SK-N-SH (cell line): ENCODE data around the gene TULP4. TPM values are rescaled to one million over a fixed set of nuclear protein-coding genes. Genes with fewer than 3 reads are reported as not detected.

Experiments
- CTCF ChIA-PET: fragments of 300-600, 350-600 bp; formaldehyde crosslinking; extraction: SDS; loops from one replicate; lab custom pipeline; 2021; lab: Yijun Ruan, JAX
- POLR2A ChIA-PET: fragments of 350-600 bp; sonication (Branson Sonifier 250); formaldehyde crosslinking; extraction: SDS; loops from one replicate; lab custom pipeline; 2020; ENCODE audit warnings: antibody characterized with exemption, inconsistent platforms; lab: Yijun Ruan, JAX
- DNase-seq: peaks from one replicate; pipeline ENCODE4 v3.0.0; 2012
- H2AFZ ChIP-seq: fragments of 200-600 bp; sonication (generic); 2 replicates; pipeline ENCODE4 v1.8.1; 2016; ENCODE audit warnings: antibody characterized with exemption, mild to moderate bottlenecking, low read depth
- H3F3A ChIP-seq: fragments of 200-600 bp; sonication (generic); replicated peaks from 2 replicates; pipeline ENCODE3; 2016; ENCODE audit warnings: antibody characterized with exemption, mild to moderate bottlenecking; ENCODE audit not compliant: insufficient read depth
- H3K27ac ChIP-seq, 2 experiments: fragments of 200-500 bp in 1 of 2; fragments of 200-600 bp in 1 of 2; sonication (Bioruptor generic) in 1 of 2; sonication (generic), shearing (Covaris generic) in 1 of 2; 2 replicates each; pipeline versions ENCODE4 v1.5.1 to v1.6.1; 2014 to 2016; ENCODE audit warnings: low read depth in 2 of 2, inconsistent platforms in 1 of 2, low read length in 1 of 2, mild to moderate bottlenecking in 1 of 2, mixed read lengths in 1 of 2
- H3K27me3 ChIP-seq: fragments of 200-600 bp; sonication (generic), shearing (Covaris generic); 2 replicates; pipeline ENCODE4 v1.6.1; 2016; ENCODE audit warnings: mixed run types; ENCODE audit not compliant: insufficient read depth
- H3K36me3 ChIP-seq, 2 experiments: fragments of 200-500 bp in 1 of 2; fragments of 200-600 bp in 1 of 2; sonication (Bioruptor generic) in 1 of 2; sonication (generic) in 1 of 2; replicated peaks in 1 of 2; 2 replicates each; pipeline versions ENCODE3 to v1.5.1; 2014 to 2016; ENCODE audit warnings: low read length in 1 of 2, mild to moderate bottlenecking in 1 of 2; ENCODE audit not compliant: insufficient read depth in 2 of 2, control insufficient read depth in 1 of 2
- H3K4me1 ChIP-seq, 2 experiments: fragments of 200-500 bp in 1 of 2; fragments of 200-600 bp in 1 of 2; sonication (Bioruptor generic) in 1 of 2; sonication (generic), shearing (Covaris generic) in 1 of 2; 2 replicates each; pipeline versions ENCODE4 v1.5.1 to v1.6.1; 2014 to 2016; ENCODE audit warnings: low read depth in 1 of 2, low read length in 1 of 2, mixed run types in 1 of 2; ENCODE audit not compliant: insufficient read depth in 2 of 2, control insufficient read depth in 1 of 2
- H3K4me2 ChIP-seq: fragments of 200-600 bp; sonication (generic), shearing (Covaris generic); 2 replicates; pipeline ENCODE4 v1.6.1; 2017; ENCODE audit warnings: mixed run types
- H3K4me3 ChIP-seq, 2 experiments: fragments of 200-500 bp in 1 of 2; fragments of 200-600 bp in 1 of 2; sonication (Bioruptor generic) in 1 of 2; sonication (generic), shearing (Covaris generic) in 1 of 2; 2 replicates each; pipeline versions ENCODE4 v1.5.1 to v1.8.1; 2014 to 2016; ENCODE audit warnings: low read depth in 2 of 2, inconsistent platforms in 1 of 2, low read length in 1 of 2, mild to moderate bottlenecking in 1 of 2, mixed read lengths in 1 of 2, moderate library complexity in 1 of 2
- H3K79me2 ChIP-seq: fragments of 200-600 bp; sonication (generic); 2 replicates; pipeline ENCODE4 v1.8.1; 2017; ENCODE audit warnings: mild to moderate bottlenecking; ENCODE audit not compliant: insufficient read depth
- H3K9ac ChIP-seq: fragments of 200-600 bp; sonication (generic); 2 replicates; pipeline ENCODE4 v1.6.1; 2017; ENCODE audit warnings: mixed run types
- H3K9me2 ChIP-seq: fragments of 200-600 bp; sonication (generic); 2 replicates; pipeline ENCODE4 v1.6.1; 2017; ENCODE audit warnings: mixed run types
- H3K9me3 ChIP-seq: fragments of 200-600 bp; sonication (generic); 2 replicates; pipeline ENCODE4 v1.6.1; 2017; ENCODE audit warnings: mixed run types, mild to moderate bottlenecking, moderate library complexity
- H4K20me1 ChIP-seq: fragments of 200-600 bp; sonication (generic); 2 replicates; pipeline ENCODE4 v1.6.1; 2017; ENCODE audit warnings: mild to moderate bottlenecking, mixed run types; ENCODE audit not compliant: insufficient read depth
- CHD2 ChIP-seq: fragments of 150-350 bp; IDR thresholded peaks from 2 replicates; pipeline ENCODE4 v1.6.1; 2018; ENCODE audit warnings: low read length; ENCODE audit not compliant: partially characterized antibody
- CTCF ChIP-seq: fragments of 200-600 bp; sonication (generic); IDR thresholded peaks from 2 replicates; pipeline ENCODE4 v1.6.1; 2017; ENCODE audit warnings: antibody characterized with exemption, mild to moderate bottlenecking, moderate library complexity
- ELF1 ChIP-seq: IDR thresholded peaks from 2 replicates; pipeline ENCODE4 v1.4.0; 2012
- EZH2phosphoT487 ChIP-seq: fragments of 200-600 bp; sonication (generic); IDR thresholded peaks from 2 replicates; pipeline ENCODE4 v1.6.1; 2017; ENCODE audit warnings: low read depth, mixed run types, mild to moderate bottlenecking, antibody characterized with exemption, moderate library complexity, borderline replicate concordance
- FOSL2 ChIP-seq: IDR thresholded peaks from 2 replicates; pipeline ENCODE4 v1.4.0; 2012; ENCODE audit warnings: low read depth, mild to moderate bottlenecking, moderate library complexity, borderline replicate concordance
- GABPA ChIP-seq: IDR thresholded peaks from 2 replicates; pipeline ENCODE4 v1.4.0; 2012; ENCODE audit warnings: low read depth, mild to moderate bottlenecking
- MEF2A ChIP-seq: IDR thresholded peaks from 2 replicates; pipeline ENCODE4 v1.4.0; 2012; ENCODE audit warnings: low read depth, borderline replicate concordance
- MXI1 ChIP-seq: IDR thresholded peaks from 2 replicates; pipeline ENCODE4 v1.6.1; 2012; ENCODE audit warnings: mild to moderate bottlenecking, low read depth, low read length, improper control_type of control experiment
- NFIC ChIP-seq: IDR thresholded peaks from 2 replicates; pipeline ENCODE4 v1.4.0; 2012; ENCODE audit warnings: borderline replicate concordance
- RAD21 ChIP-seq: IDR thresholded peaks from 2 replicates; pipeline ENCODE4 v1.6.1; 2012; ENCODE audit warnings: mild to moderate bottlenecking, low read length
- RCOR1 ChIP-seq: fragments of 150-350 bp; IDR thresholded peaks from 2 replicates; pipeline ENCODE4 v1.6.1; 2017; ENCODE audit warnings: antibody characterized with exemption, low read length
- RXRA ChIP-seq: IDR thresholded peaks from 2 replicates; pipeline ENCODE4 v1.4.0; 2012; ENCODE audit warnings: low read depth, mild to moderate bottlenecking, borderline replicate concordance
- SIN3A ChIP-seq: IDR thresholded peaks from 2 replicates; pipeline ENCODE4 v1.6.1; 2012; ENCODE audit warnings: low read depth, mild to moderate bottlenecking, low read length, moderate library complexity, borderline replicate concordance
- SMC3 ChIP-seq: IDR thresholded peaks from 2 replicates; pipeline ENCODE4 v1.6.1; 2012; ENCODE audit warnings: low read depth, low read length, improper control_type of control experiment
- TCF12 ChIP-seq: IDR thresholded peaks from 2 replicates; pipeline ENCODE4 v1.4.0; 2012
- TEAD4 ChIP-seq: IDR thresholded peaks from 2 replicates; pipeline ENCODE4 v1.4.0; 2012; ENCODE audit warnings: mild to moderate bottlenecking, borderline replicate concordance; ENCODE audit not compliant: insufficient read depth
- USF1 ChIP-seq: IDR thresholded peaks from 2 replicates; pipeline ENCODE4 v1.4.0; 2012; ENCODE audit warnings: low read depth, borderline replicate concordance
- WGBS: methylation state at CpG from one replicate; pipeline ENCODE4 v1.1.6; 2017; ENCODE audit warnings: low lambda C conversion rate; 5-methylcytosine and 5-hydroxymethylcytosine counted together
- polyA plus RNA-seq, 3 experiments: library from polyadenylated mRNA; depleted of rRNA; stranded (reverse); fragments of >200 nt; gene quantifications; 2 replicates each; pipeline ENCODE4 v1.2.3, GENCODE V29; 2012
- TF ChIP-seq, protein P1 (sequence below): IDR thresholded peaks from 2 replicates; pipeline ENCODE4 v1.4.0; 2012; ENCODE audit warnings: low read depth
- TF ChIP-seq, protein P2 (sequence below): IDR thresholded peaks from 2 replicates; pipeline ENCODE4 v1.6.1; 2012; ENCODE audit warnings: mild to moderate bottlenecking, low read depth, low read length, moderate library complexity

TULP4 gene
- polyA plus RNA-seq, 1 of the 3 experiments (the other 2 are of a cell fraction), result 5.9 TPM

DNA sequence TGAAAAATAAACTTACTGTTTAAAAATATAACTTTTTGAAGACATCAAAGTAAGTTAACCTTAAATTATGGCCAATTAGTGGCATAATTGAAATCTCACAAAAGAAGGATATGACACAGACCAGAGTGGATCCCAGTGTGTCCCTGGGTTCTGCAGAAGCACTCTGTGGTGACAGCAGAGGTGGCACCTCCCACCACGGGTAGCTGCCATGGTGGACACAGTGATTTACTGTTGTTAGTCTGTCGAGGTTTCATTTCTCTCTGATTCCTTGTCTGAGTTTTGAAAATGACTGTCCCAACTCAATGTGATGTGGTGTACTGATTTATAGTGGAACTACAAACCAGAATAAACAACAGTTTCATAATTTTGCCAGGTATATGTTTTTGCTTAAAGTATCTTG lies 76.5 kb downstream of the TULP4 start:
- H3K9me3 ChIP-seq, result no peaks in the 10 kb centered on the region
- H3K27ac ChIP-seq, result no peak overlapping the region
- ChIA-PET CTCF (no interaction called here), POLR2A (no interaction called here)
- no peak overlapping the region for H2AFZ ChIP-seq
- no peaks in the 10 kb centered on the region for H3K27me3 ChIP-seq
- TF ChIP-seq, protein P1, sequence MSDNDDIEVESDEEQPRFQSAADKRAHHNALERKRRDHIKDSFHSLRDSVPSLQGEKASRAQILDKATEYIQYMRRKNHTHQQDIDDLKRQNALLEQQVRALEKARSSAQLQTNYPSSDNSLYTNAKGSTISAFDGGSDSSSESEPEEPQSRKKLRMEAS, result no peak
- no peak for TF ChIP-seq RCOR1
- no peak for TF ChIP-seq CHD2
- TF ChIP-seq MEF2A, result no peak
- no peak for TF ChIP-seq TCF12
- TF ChIP-seq SIN3A, result no peak
- H3K79me2 ChIP-seq, result peaks cover 36% of the 10 kb centered on the region
- H3K9me2 ChIP-seq, result no peaks in the 10 kb centered on the region
- no peaks in the 10 kb centered on the region for H3F3A ChIP-seq
- H3K4me3 ChIP-seq, result no peak overlapping the region
- H3K4me2 ChIP-seq, result no peak overlapping the region
- no peak for DNase-seq
- H3K36me3 ChIP-seq, result peaks cover 0 to under 1% of the 10 kb centered on the region in 2 experiments
- peaks cover 3% of the 10 kb centered on the region for H4K20me1 ChIP-seq
- no peak overlapping the region for H3K9ac ChIP-seq
- WGBS, result 50% methylated on average over 2 of the region's 2 CpGs
- peaks cover 0 to 10% of the 10 kb centered on the region in 2 experiments; a peak in 2 of 4 replicates for H3K4me1 ChIP-seq

- no peaks in the 10 kb centered on the region for H3K9me3 ChIP-seq
- H3K9ac ChIP-seq, result no peak overlapping the region
- no peak for TF ChIP-seq CHD2
- TF ChIP-seq CTCF, result no peak
- TF ChIP-seq, protein P2, sequence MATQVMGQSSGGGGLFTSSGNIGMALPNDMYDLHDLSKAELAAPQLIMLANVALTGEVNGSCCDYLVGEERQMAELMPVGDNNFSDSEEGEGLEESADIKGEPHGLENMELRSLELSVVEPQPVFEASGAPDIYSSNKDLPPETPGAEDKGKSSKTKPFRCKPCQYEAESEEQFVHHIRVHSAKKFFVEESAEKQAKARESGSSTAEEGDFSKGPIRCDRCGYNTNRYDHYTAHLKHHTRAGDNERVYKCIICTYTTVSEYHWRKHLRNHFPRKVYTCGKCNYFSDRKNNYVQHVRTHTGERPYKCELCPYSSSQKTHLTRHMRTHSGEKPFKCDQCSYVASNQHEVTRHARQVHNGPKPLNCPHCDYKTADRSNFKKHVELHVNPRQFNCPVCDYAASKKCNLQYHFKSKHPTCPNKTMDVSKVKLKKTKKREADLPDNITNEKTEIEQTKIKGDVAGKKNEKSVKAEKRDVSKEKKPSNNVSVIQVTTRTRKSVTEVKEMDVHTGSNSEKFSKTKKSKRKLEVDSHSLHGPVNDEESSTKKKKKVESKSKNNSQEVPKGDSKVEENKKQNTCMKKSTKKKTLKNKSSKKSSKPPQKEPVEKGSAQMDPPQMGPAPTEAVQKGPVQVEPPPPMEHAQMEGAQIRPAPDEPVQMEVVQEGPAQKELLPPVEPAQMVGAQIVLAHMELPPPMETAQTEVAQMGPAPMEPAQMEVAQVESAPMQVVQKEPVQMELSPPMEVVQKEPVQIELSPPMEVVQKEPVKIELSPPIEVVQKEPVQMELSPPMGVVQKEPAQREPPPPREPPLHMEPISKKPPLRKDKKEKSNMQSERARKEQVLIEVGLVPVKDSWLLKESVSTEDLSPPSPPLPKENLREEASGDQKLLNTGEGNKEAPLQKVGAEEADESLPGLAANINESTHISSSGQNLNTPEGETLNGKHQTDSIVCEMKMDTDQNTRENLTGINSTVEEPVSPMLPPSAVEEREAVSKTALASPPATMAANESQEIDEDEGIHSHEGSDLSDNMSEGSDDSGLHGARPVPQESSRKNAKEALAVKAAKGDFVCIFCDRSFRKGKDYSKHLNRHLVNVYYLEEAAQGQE, result no peak
- no peak for TF ChIP-seq RXRA
- no peak for TF ChIP-seq RAD21
- no peak for TF ChIP-seq GABPA
- no peak for TF ChIP-seq NFIC
- no peak for TF ChIP-seq MXI1
- no peak for TF ChIP-seq ELF1
- TF ChIP-seq USF1, result no peak
- TF ChIP-seq SMC3, result no peak
- TF ChIP-seq SIN3A, result no peak
- no peak for TF ChIP-seq TEAD4
- TF ChIP-seq FOSL2, result no peak
- no peak for TF ChIP-seq EZH2phosphoT487
- no peak for TF ChIP-seq MEF2A
- H3K4me2 ChIP-seq, result no peak overlapping the region
- 92% methylated on average over 3 of the region's 3 CpGs for WGBS
- ChIA-PET CTCF (interaction anchor here (1.0 kb wide), 1 partner anchor 14 kb away, joined by 3 read pairs; no protein-coding TSS in a partner anchor), POLR2A (no interaction called here)
- no peaks in the 10 kb centered on the region for H3F3A ChIP-seq
- no peak overlapping the region for H3K27ac ChIP-seq
- no peak overlapping the region for H3K4me3 ChIP-seq
- H3K36me3 ChIP-seq, result peaks cover 0 to 5% of the 10 kb centered on the region in 2 experiments
- DNase-seq, result no peak
- no peak overlapping the region for H2AFZ ChIP-seq
- no peaks in the 10 kb centered on the region for H3K9me2 ChIP-seq
- no peaks in the 10 kb centered on the region; the same call in 1 of the 2 replicates for H4K20me1 ChIP-seq
- peaks cover 34% of the 10 kb centered on the region for H3K79me2 ChIP-seq
- peaks cover 0 to 8% of the 10 kb centered on the region in 2 experiments; a peak in 2 of 4 replicates for H3K4me1 ChIP-seq
- no peaks in the 10 kb centered on the region for H3K27me3 ChIP-seq
Observed at GRCh38 chr6:158389193-158389919, 77.1 kb downstream of the TULP4 start.
